HG02970 (cell line): ENCODE measurements around the gene MR1.
"Not testable (repeated sequence)": the region's sequence is repeated elsewhere in the genome, so short reads cannot be mapped to it uniquely, and the experiment has no call there.

Experiments
- ATAC-seq: cut with Tn5 transposase; IDR thresholded peaks from one replicate; pipeline ENCODE4 v1.9.1; 2021; ENCODE audit warnings: mild to moderate bottlenecking, moderate library complexity, moderate number of reproducible peaks; ENCODE audit not compliant: unreplicated experiment, low FRiP score

Gene MR1

DNA sequence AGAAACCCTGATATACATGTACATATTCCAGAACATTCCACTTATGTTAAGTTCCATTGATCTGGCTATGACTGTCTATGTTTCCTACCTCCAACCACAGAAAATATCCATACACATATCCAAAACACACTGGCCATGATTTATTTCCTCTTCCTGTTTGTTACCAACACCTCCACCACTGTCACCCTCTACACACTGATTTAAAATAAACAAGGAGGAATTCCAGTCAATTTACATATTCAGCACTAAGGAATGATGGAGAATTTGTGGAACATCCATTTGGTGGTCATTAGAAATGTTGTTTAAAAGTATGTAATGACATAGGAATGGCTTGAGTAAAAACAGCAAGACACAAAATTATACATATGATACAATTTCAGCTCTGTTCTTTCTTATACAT, 5.6 kb upstream of the MR1 start:
- no peak for ATAC-seq

GRCh38 chr1:181028615-181029014, 5.2 kb upstream of the MR1 start:
- no peak for ATAC-seq

- no peak for ATAC-seq
Measured at GRCh38 chr1:181032535-181032934, 1.2 kb upstream of the MR1 start.

- no peak for ATAC-seq
Measured at GRCh38 chr1:181033128-181033798, 520 bp upstream of the MR1 start.

GRCh38 chr1:181035210-181035609, 1.4 kb downstream of the MR1 start:
- not testable (repeated sequence) for ATAC-seq

DNA sequence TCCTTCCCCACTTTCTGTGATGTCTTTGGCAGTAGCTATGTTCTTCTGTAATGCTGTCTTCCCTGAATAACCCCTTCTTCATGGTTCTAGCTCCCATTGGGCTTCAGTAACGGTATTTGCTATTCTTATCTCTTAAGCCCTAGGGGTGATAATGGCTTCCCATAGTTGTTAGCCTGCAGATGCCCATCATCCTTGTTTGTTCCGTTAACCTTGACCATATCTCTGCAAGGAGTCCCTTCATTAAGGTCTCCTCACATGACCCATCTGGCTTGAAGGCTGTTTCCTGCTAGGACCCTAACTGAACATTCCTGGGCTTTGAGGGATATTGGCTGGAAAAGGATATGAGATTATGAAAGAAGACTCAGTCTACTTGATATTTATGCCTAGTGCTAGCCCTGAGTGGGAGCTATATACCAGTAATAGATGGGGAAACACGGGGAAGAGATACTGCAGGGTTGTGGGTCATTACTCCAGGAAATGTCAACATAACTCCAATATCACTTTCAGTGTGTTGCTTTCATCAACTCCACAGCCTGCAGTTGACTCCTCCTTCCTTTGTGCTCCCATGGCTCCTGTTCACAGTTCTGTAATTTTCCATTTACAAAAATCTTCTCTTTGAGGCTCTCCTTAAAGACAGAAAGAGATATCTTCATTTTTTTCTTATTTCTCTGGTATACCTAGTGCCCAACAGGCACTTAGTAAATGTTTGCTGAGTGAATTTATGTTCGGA, 2.5 kb downstream of the MR1 start:
- ATAC-seq = no peak

- no peak for ATAC-seq
Measured at GRCh38 chr1:181037386-181037785, 3.6 kb downstream of the MR1 start.

DNA sequence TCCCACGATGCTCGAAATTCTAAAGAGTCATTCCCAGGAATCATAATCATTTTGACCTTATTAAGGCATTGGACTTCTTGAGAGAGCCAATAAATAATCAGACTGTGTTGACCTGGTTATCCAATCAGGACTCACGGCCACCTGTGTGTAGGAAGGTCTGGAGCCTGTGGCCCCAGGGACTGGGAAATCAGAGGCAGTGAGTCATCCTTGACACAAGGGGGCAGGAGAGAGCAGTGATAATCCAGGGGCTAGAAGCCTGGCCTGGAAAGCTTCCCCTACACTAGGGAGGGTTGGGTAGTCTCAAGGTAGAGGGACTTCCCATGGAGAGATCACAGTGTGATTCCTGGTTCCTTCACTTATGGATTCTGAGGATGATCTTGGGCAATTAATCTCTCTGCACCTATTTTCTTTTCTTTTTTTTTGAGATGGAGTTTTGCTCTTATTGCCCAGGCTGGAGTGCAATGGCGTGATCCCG, 4.7 kb downstream of the MR1 start:
- no peak for ATAC-seq

GRCh38 chr1:181040284-181040865, 6.6 kb downstream of the MR1 start:
- no peak for ATAC-seq

DNA sequence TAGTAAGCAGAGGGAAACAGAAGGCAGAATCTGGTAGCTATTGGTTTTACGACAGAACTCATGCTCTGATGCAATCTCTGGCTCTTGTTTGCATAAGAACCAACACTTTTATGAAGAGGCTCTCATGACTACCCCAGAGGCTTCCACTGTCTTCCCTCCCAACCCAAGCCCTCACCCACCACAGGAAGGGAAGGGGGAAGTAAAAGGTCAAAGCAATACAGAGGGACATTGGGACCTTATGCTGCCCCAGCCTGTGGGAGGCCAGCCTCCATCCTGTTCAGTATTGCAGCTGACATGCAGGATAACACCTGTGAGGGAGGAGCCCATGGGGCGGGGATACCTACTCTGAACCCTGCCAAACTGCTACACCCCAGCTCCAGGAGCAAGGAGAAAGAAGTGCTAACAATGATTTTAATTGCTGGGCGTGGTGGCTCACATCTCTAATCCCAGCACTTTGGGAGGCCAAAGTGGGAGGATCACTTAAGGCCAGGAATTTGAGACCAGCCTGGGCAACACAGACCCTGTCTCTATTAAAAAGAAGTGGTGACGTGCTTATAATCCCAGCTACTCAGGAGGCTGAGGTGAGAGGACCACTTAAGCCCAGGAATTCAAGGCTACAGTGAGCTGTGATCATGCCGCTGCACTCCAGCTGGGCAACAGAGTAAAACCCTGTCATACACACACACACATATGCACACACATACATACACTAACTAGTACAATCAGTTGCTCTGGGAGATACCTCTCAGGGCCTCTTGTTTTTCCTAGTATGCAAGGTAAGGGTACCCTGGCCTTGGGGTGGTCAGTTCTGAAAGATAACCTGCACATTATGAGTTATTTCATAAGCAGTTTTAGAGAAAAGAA, 9.5 kb downstream of the MR1 start:
- no peak for ATAC-seq

DNA sequence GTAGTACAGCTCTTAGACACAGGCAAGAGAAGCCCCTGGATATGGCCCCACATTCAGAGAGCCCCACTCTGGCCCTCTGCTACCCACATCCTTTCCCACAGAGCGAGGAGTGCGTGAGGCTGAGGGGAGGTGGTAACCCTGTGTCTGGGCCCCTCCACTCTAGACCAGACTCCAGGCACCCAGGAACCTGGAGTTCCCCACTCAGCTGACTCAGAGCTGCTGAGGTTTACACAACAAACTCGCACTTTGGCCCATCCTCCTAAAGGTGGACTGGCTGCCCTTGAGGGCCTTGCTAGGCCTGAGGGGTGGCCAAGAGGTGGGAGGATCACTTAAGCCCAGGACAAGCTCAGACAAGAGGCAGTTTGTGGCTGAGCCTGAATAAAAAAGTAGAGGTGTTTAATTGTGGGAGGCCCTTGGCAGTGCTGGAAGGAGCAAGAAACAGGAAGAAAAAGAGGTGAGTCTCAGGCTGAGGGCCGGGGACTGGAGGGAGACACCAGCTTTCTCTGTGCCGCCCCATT, 10.7 kb downstream of the MR1 start:
- ATAC-seq = no peak

DNA sequence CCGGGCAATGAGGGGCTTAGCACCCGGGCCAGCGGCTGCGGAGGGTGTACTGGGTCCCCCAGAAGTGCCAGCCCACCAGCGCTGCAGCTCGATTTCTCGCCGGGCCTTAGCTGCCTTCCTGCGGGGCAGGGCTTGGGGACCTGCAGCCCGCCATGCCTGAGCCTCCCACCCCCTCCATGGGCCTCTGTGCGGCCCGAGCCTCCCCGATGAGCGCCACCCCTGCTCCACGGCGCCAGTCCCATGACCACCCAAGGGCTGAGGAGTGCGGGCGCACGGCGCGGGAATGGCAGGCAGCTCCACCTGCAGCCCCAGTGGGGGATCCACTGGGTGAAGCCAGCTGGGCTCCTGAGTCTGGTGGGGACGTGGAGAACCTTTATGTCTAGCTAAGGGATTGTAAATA, 12.2 kb downstream of the MR1 start:
- not testable (repeated sequence) for ATAC-seq

- ATAC-seq = no peak
Measured at GRCh38 chr1:181049378-181049777, 15.6 kb downstream of the MR1 start.

DNA sequence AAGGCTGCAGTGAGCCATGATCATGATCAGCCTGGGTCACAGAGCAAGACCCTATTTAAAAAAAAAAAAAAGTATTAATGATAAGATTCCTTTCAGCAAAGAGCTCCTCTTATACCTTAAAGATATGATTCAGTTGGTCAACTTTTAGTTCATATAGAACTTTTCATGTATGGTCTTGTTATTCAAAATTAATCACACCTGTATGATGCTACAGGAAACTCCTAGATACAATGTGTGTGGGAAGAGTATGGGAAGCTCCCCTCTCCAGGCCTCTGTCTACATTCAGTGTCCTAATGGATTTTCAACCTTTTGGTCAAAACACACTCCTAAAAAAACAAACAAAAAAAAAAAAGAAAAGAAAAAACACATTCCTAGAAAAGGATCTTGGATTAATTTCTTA, 17.1 kb downstream of the MR1 start:
- no peak for ATAC-seq

DNA sequence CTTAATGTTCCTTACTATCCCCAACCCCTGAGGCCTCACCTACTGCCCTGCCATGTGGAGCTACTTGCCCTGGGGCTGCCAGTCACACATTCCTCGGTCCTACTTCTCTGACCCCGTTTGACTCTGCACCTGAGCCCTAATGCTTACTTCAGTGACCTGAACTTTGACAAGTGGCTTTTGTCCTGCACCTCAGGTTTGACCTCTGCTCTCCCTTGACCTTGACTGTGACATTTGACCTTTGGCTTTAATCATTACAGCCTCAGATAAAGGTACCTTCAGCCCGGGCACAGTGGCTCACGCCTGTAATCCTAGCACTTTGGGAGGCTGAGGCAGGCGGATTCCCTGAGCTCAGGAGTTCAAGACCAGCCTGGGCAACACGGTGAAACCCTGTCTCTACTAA, 22.8 kb downstream of the MR1 start:
- ATAC-seq = no peak

DNA sequence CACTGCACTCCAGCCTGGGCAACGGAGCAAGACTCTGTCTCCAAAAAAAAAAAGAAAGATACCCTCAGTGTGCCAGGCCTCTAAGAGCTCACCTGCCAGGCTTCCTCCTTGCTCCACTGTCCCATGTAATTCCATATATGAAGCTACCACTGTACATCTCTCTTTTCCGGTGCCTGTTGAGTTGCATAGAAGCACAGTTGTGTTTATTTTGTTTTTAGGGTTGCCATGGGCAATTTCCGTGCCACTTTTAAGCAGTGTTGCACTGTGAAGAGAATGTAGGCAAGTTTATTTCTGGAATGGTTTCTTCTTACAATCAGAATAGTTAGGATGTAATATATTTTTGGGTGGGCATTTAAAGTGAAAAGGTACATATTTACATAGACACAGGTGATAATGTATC, 23.3 kb downstream of the MR1 start:
- no peak for ATAC-seq

GRCh38 chr1:181059435-181059834, 25.7 kb downstream of the MR1 start:
- no peak for ATAC-seq

DNA sequence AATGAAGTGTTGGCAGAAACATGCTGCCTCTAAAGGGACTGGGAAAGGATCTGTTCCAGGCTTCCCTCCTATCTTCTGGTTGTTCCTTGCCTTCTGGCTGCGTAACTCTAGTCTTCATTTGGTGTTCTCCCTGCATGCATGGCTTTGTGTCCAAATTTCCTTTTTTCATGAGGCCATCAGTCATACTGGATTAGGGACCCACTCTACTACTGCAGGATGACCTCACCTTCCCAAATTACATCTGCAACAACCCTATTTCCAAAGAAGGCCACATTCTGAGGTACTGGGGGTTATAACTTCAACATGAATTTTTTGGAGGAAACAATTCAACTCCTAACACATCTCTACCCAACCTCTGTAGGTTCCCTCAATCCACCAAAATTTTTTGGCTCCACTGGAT, 26.3 kb downstream of the MR1 start:
- ATAC-seq = no peak

DNA sequence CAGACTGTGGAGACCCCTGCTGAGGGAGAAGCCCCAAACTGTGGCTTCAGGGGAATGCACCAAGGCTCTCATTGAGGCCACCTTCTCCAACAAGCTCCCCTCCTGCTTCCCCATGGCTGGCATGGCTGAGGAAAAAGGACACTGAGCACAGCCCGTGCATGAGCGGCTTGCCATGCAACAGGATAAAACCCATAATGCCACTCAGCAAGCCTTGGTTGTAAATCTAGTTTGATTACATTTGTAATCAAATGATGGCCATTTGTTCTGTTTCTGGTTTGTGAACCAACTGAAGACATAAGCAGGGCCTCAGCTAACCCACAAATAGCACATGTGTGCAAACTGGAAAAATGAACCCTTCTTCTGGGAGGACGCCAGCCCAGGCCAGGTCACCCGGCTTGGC, 27.2 kb downstream of the MR1 start:
- not testable (repeated sequence) for ATAC-seq

GRCh38 chr1:181061487-181061886, 27.7 kb downstream of the MR1 start:
- no peak for ATAC-seq
